GM10266 (cell line): ENCODE measurements around the gene CD34.

Source experiments
- DNase-seq: peaks from one replicate; pipeline ENCODE4 v3.0.0; 2012; ENCODE audit errors: extremely low spot score
- TF ChIP-seq, protein P1 (sequence below): IDR thresholded peaks from 2 replicates; pipeline ENCODE4 v1.5.1; 2012; ENCODE audit warnings: mild to moderate bottlenecking, low read depth; ENCODE audit not compliant: control insufficient read depth, insufficient read depth; ENCODE audit errors: missing control alignments

CD34 gene

DNA sequence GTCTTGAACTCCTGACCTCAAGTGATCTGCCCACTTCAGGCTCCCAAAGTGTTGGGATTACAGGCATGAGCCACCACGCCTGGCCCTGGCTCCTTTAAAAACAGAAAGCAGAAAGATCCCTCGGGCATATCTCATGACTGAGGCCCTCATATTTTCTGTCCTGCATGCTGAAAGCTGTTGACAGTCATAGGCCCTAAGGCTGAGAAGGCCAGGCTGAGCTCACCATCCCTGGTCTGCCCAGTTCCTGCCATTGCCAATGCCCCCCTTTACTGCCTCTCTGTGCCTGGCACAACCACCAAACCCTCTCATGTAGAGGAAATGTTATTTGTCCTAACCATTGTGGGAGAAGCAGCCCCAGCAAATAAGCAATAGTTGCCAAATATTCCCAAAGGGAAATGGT is 12.7 kb downstream of the CD34 start:
- DNase-seq, result no peak

DNA sequence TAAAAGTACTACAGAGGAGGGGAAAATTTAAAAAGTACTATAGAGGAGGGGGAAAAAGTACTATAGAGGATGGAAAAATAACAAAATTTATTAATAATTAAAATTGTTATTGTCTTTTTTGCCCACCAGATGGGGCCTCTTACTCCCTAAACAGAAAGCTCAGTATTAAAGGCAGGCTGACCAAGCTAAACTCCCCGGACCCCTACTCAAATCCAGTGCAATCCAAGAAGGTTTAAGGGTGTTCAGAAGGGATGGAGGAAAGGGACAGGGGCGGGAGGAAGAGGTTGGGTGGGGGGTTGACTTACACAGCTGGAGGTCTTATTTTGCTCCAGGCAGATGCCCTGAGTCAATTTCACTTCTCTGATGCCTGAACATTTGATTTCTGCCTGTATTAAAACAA is 13.7 kb downstream of the CD34 start:
- DNase-seq, result no peak
- TF ChIP-seq, protein P1, sequence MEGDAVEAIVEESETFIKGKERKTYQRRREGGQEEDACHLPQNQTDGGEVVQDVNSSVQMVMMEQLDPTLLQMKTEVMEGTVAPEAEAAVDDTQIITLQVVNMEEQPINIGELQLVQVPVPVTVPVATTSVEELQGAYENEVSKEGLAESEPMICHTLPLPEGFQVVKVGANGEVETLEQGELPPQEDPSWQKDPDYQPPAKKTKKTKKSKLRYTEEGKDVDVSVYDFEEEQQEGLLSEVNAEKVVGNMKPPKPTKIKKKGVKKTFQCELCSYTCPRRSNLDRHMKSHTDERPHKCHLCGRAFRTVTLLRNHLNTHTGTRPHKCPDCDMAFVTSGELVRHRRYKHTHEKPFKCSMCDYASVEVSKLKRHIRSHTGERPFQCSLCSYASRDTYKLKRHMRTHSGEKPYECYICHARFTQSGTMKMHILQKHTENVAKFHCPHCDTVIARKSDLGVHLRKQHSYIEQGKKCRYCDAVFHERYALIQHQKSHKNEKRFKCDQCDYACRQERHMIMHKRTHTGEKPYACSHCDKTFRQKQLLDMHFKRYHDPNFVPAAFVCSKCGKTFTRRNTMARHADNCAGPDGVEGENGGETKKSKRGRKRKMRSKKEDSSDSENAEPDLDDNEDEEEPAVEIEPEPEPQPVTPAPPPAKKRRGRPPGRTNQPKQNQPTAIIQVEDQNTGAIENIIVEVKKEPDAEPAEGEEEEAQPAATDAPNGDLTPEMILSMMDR, result no peak

More for the DNA sequence above, 12.7 kb downstream of the CD34 start:
- TF ChIP-seq, protein P1, result no peak

DNA sequence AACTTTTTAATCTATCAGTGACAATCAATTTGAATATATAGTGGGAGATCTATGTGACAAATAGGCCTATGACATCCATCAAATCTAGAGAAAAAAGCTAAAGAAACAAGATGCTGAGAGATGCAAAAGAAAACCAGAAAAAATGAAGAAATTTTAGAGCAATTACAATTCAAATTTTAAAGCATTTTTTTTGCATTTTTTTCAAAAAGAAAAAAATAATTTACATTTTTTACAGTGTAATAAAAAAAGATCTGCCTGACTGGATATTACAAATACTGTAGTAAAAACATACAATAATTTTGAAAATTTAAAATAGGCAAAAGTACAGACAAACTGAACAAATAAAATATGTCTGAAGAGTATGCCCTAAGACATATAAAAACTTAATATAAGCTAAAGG is 14.4 kb downstream of the CD34 start:
- TF ChIP-seq, protein P1, result no peak
- no peak for DNase-seq

GRCh38 chr1:207894704-207895103 is 16.2 kb downstream of the CD34 start:
- TF ChIP-seq, protein P1, result no peak
- no peak for DNase-seq

DNA sequence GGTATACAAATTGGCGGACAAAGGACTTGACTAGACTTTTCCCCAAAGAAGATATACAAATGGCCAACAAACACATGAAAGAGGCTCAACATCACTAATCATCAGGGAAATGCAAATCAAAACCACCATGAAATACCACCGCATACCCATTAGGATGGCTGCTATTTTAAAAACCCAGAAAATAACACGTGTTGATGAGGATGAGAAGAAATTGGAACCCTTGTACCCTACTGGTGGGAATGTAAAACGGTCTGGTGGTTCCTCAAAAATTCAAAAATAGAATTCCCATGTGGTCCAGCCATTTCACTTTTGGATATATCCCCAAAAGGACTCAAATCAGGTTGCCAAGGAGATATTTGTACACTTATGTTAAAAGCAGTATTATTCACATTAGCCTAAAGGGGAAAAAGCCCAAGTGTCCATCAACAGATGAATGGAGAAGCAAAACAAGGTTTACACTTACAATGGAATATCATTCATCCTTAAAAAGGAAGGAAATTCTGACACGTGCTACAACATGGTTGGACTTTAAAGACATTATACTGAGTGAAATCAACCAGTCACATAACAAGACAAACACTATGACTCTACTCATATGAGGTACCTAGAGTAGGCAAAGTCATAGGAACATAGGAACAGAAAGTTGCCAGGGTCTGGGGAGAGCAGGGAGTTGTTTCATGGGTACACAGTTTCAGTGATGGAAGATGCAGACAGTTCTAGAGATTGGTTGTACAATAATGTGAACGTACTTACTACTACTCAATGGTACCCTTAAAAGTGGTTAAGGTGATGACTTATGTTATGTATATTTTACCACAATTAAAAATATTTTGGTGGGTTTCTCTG is 17.0 kb downstream of the CD34 start:
- TF ChIP-seq, protein P1, result no peak
- no peak for DNase-seq

DNA sequence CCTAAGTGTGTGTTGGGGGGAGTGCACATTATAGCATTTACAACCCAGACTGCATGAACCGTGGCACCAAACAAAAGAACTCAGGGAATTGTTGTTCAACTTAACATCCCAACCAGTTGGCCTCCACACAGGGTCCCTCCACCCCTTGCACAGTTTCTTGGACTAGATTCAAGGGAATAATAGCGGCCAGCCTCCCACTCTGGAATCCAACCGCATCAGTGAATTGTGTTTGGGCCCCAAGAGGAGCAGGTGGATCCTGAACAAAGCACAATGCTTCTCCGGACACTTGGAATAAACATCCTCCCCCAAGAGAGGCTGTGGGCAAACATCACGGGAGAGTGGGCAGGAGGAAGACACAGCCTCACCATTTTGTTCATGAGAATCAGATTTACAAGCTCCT is 18.2 kb downstream of the CD34 start:
- no peak for DNase-seq
- TF ChIP-seq, protein P1, result no peak

DNA sequence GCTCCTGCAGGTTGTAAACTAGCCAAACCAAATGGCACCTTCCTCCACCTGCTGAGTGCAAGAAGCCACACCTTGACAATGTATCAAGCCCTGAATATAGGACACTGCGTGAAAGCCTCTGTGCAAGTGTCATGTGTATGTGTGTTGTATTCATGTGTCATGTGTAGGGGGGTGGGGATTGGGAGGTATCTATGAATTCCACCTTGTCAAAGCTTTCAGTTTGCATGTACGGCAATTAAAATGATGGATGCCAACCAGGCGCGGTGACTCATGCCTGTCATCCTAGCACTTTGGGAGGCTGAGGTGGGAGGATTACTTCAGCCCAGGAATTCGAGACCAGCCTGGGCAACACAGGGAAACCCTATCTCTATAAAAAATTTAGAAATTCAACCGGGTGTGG is 19.8 kb downstream of the CD34 start:
- TF ChIP-seq, protein P1, result no peak
- no peak for DNase-seq
